Cardiac fibroblast (primary cell): ENCODE data around the gene ZFP36.

Source experiments
- DNase-seq, 2 donors: peaks; one replicate each; pipeline versions ENCODE4 v3.0.0 to v3.0.0-alpha.2; 2010; ENCODE audit warnings: low read depth in 2 of 2
- H3K4me3 ChIP-seq, 2 donors: replicated peaks in 1 of 2; 1 replicate in 1 of 2; 2 replicates in 1 of 2; pipeline ENCODE4 v1.5.1; 2011; ENCODE audit warnings: low read depth in 2 of 2, low read length in 2 of 2, mild to moderate bottlenecking in 2 of 2, moderate library complexity in 1 of 2
- CTCF ChIP-seq: IDR thresholded peaks from one replicate; pipeline ENCODE4 v1.5.1; 2011; ENCODE audit warnings: low read depth, mild to moderate bottlenecking, low read length, inconsistent platforms

ZFP36 gene

GRCh38 chr19:39415111-39416046 is 8.7 kb downstream of the ZFP36 start:
- TF ChIP-seq CTCF = peak; percentile 2
- H3K4me3 ChIP-seq = peak overlapping the region; percentile 84 to 87
- DNase-seq = no peak

- no peak for TF ChIP-seq CTCF
- no peak overlapping the region for H3K4me3 ChIP-seq
- DNase-seq = no peak
These were observed 9.8 kb downstream of the ZFP36 start for GRCh38 chr19:39416152-39417120.

GRCh38 chr19:39417463-39418181 is 11.0 kb downstream of the ZFP36 start:
- DNase-seq = no peak
- TF ChIP-seq CTCF = no peak
- H3K4me3 ChIP-seq = no peak overlapping the region

GRCh38 chr19:39419003-39419402 is 12.4 kb downstream of the ZFP36 start:
- H3K4me3 ChIP-seq = no peak overlapping the region
- no peak for DNase-seq
- TF ChIP-seq CTCF = no peak

GRCh38 chr19:39420769-39421168 is 14.1 kb downstream of the ZFP36 start:
- no peak overlapping the region for H3K4me3 ChIP-seq
- no peak for TF ChIP-seq CTCF
- no peak for DNase-seq

- DNase-seq = no peak
- TF ChIP-seq CTCF = no peak
- no peak overlapping the region for H3K4me3 ChIP-seq
These were observed 15.4 kb downstream of the ZFP36 start for GRCh38 chr19:39422020-39422419.
